Testis (tissue), 2 donors: ENCODE data around the gene DYNLT5.

Experiments
- CTCF ChIP-seq, 3 experiments: fragments of 450-650 bp in 2 of 3; fragments of 200-600 bp in 1 of 3; sonication (generic) in 1 of 3; IDR thresholded peaks; one replicate each; pipeline ENCODE4 v1.5.1; 2016 to 2019; ENCODE audit warnings: antibody characterized with exemption in 3 of 3, mild to moderate bottlenecking in 2 of 3, moderate library complexity in 1 of 3
- POLR2A ChIP-seq: fragments of 450-650 bp; IDR thresholded peaks from one replicate; pipeline ENCODE4 v1.6.1; 2017; ENCODE audit warnings: antibody characterized with exemption, mild to moderate bottlenecking, moderate library complexity

- TF ChIP-seq CTCF (IDR thresholded peaks at IDR 0.05) (no peak), POLR2A (no peak)
Observed at GRCh38 chr1:66752000-66752592, at the start of gene DYNLT5.
